Measurements from ENCODE around the gene ATP8B4. TPM values are rescaled to one million over a fixed set of nuclear protein-coding genes. Genes with fewer than 3 reads are reported as not detected.
"Not testable (repeated sequence)": the region's sequence is repeated elsewhere in the genome, so short reads cannot be mapped to it uniquely, and the experiment has no call there.

Gene ATP8B4, protein sequence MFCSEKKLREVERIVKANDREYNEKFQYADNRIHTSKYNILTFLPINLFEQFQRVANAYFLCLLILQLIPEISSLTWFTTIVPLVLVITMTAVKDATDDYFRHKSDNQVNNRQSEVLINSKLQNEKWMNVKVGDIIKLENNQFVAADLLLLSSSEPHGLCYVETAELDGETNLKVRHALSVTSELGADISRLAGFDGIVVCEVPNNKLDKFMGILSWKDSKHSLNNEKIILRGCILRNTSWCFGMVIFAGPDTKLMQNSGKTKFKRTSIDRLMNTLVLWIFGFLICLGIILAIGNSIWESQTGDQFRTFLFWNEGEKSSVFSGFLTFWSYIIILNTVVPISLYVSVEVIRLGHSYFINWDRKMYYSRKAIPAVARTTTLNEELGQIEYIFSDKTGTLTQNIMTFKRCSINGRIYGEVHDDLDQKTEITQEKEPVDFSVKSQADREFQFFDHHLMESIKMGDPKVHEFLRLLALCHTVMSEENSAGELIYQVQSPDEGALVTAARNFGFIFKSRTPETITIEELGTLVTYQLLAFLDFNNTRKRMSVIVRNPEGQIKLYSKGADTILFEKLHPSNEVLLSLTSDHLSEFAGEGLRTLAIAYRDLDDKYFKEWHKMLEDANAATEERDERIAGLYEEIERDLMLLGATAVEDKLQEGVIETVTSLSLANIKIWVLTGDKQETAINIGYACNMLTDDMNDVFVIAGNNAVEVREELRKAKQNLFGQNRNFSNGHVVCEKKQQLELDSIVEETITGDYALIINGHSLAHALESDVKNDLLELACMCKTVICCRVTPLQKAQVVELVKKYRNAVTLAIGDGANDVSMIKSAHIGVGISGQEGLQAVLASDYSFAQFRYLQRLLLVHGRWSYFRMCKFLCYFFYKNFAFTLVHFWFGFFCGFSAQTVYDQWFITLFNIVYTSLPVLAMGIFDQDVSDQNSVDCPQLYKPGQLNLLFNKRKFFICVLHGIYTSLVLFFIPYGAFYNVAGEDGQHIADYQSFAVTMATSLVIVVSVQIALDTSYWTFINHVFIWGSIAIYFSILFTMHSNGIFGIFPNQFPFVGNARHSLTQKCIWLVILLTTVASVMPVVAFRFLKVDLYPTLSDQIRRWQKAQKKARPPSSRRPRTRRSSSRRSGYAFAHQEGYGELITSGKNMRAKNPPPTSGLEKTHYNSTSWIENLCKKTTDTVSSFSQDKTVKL
- not detected in 2 replicates for total RNA-seq

DNA sequence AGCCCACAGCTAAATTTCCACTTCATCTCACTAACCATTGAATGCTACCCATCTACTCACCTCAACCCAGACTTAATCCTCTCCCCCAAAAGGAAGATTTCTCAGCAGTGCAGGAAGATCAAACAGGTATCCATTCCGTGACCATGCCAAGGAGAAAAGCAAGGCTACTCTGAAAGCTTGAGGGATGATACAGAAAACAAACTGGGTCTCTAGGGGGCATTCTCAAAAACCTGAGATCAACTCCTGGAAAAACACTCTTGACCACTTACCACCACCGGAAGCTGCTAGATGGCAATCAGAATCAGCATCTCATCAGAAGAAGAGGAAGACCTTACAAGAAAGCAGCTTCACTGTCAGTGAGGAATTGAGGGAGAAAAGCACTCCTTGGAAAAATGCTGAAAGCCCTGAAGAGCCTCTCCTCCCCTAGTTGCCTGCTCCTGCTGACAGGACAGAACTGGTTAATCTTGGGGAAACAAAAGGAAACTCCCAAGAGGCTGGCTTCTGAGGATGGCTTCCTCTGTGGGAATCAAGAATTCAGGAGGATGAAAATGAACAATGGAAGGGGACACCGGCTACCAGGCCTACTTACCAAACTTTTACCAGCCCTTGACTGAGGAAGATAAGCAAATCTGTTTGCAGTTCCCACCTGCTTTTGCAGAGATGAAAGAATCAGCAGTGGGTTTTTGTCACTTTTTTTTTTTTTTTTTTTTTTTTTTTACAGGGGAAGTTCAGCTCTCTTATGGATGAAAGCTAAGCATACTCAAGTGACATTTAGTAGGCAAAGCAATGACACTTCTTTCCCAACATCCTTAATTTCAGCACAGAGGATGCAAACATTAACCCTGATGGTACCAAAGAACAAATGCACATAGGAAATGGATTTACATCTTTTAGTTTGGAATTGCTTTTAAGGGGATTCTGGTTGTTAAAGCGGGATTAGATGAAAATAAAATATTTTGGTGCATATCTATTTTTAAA is at the start of gene ATP8B4:
Gene ATP8B4, minus strand, starts transcription at position 171 of the 978 bp plus-strand sequence. CDS start 12,267 bp downstream, outside the sequence.
- DNase-seq (ENCODE audit: extremely low read depth, low read depth, low spot score) = no peak

DNA sequence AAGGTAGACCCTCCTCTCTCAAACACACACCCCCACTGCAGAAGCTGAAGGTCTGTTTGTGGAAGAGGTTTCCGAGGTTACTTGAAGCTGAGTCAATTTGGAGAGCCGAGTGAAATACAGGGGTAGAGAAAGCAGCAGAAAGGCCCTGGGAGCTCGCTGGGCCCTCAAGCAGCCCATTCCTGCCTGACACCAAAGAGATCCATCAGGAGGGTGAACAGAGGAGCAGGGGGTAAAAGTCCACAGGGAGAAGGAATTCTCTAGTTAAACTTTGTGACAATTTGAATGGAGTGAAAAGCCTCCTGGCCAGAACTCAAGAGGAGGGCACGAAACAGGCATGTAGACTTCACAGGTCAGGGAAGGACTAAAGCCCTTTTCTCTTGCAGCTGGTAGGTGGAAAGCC is 49.3 kb upstream of the ATP8B4 start:
- no peak for DNase-seq (ENCODE audit: extremely low read depth, low read depth, low spot score)

DNA sequence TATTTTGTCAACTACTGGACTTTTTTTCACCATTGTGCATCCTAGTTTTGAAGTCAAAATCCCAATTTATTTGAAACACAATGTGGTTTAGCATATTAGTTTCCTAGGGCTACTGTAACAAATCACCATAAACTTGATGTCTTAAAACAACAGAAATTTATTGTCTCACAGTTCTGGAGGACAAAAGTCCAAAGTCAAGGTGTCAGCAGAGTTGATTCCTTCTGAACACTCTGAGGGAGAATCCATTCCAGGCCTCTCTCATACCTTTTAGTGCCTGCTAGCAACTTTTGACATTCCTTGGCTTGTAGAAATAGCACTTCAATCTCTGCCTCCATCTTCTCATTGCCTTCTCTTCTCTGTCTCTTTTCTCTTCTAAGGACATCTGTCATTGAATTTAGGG is 48.1 kb upstream of the ATP8B4 start:
- no peak for DNase-seq (ENCODE audit: extremely low read depth, low read depth, low spot score)

DNA sequence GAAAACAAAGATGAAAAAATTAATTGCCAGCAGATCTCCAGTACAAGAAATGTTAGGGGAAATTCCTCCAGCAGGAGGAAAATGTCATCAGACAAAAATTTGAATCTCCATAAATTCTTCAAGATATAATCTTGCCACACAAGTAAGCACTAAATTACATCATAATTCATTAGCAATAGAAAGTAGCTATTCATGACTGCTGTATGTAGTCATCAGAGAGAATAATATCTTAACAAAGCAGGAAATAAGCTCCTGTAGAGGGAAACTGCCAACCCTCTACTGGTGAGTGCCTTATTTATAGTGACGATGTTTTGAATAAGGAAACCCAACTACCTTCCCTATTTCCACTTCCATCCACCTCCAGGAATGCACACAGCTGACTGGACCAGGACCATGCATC is 47.2 kb upstream of the ATP8B4 start:
- DNase-seq (ENCODE audit: extremely low read depth, low read depth, low spot score) = no peak

DNA sequence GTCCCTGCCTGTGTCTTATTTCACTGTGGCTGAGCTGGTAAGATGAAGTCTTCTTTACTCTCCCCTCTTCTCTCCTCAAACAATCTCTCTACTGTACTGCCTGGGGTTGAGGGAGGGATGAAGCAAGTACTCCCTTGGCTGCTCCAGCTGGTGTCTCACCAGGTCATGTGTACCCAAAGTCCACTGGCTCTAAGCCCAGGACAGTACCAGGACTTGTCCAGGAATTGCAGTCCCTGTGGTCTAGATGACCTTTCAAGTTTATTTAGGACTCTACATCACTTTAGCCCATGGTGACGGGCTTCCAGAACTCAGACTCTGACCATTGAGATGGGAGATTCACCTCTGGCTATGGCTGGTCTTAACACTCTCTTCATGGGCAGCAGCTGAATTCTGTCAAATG is 45.4 kb upstream of the ATP8B4 start:
- no peak for DNase-seq (ENCODE audit: extremely low read depth, low read depth, low spot score)

DNA sequence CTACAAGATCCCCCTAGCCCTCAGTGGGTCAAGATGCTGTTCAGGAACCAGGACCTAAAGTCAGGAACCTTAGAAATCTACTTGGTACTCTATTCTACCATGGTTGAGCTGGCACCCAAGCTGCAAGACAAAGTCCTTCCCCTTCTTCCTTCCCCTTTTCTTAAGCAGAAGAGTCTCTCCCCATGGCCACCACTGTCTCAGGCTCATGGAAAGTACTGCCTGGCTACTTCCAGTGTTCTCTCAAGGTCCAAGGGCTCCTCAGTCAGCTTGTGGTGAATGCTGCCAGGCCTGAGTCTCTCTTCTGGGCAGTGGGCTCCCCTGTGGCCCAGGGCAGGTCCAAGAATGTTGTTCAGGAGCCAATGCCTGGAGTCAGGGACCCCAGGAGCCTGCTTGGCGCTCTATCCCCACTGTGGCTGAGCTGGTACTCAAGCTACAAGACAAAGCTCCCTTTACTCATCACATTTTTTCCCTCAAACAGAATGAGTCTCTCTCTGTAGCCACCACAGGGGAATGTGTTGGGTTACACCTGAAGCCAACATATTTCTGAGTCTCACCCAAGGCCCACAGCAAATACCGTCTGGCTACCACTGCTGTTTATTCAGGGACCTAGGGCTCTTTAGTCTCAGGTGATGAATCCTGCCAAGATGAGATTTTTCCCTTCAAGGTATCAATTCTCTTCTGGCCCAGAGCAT is 44.8 kb upstream of the ATP8B4 start:
- no peak for DNase-seq (ENCODE audit: extremely low read depth, low read depth, low spot score)

DNA sequence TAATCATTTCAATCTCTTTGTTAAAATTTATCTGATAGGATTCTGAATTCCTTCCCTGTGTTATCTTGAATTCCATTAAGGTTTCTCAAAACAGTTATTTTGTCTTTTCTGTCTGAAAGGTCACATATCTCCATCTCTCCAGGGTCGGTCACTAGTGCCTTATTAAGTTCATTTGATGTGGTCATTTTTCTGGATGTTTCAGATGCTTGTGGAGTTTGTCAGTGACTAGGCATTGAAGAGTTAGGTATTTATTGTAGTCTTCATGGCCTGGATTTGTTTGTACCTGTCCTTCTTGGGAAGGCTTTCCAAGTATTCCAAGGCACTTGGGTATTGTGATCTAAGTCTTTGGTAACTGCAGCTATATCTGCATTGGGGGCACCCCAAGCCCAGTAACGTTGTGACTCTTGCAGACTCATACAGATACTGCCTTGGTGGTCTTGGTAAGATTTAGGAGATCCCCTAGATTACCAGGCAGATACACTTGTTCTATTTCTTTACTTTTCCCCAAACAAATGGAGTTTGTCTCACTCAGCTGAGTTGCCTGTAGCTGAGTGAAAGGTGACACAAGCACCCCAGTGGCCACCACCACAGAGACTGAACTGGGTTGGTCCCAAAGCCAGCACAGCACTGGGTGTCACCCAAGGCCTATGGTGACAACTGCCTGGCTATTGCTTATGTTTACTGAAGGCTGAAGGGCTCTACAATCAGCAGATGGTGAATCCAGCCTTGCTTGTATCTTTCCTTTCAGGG is 44.1 kb upstream of the ATP8B4 start:
- no peak for DNase-seq (ENCODE audit: extremely low read depth, low read depth, low spot score)

DNA sequence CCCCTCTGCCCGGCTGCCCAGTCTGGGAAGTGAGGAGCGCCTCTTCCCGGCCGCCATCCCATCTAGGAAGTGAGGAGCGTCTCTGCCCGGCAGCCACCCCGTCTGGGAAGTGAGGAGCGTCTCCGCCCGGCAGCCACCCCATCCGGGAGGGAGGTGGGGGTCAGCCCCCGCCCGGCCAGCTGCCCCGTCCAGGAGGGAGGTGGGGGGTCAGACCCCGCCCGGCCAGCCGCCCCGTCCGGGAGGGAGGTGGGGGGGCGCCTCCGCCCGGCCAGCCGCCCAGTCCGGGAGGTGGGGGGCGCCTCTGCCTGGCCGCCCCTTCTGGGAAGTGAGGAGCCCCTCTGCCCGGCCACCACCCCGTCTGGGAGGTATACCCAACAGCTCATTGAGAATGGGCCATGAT is 39.2 kb upstream of the ATP8B4 start:
- not testable (repeated sequence) for DNase-seq (ENCODE audit: extremely low read depth, low read depth, low spot score)

DNA sequence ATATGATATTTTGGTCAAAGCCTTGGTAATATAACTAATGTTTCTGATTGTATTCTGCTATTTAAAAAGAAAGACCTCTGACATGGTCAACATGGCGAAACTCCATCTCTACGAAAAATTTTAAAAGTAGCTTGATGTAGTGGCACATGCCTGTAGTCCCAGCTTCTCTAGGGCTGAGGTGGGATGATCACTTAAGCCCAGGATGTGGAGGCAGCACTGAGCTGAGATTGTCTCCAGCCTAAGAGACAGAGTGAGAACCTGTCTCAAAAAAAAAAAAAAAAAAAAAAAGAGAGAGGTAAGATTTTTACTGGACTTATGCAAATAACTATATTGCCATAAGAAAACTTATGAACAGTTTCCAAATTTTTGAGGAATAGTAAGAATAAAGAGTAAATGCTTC is 32.4 kb upstream of the ATP8B4 start:
- DNase-seq (ENCODE audit: extremely low read depth, low read depth, low spot score) = no peak

DNA sequence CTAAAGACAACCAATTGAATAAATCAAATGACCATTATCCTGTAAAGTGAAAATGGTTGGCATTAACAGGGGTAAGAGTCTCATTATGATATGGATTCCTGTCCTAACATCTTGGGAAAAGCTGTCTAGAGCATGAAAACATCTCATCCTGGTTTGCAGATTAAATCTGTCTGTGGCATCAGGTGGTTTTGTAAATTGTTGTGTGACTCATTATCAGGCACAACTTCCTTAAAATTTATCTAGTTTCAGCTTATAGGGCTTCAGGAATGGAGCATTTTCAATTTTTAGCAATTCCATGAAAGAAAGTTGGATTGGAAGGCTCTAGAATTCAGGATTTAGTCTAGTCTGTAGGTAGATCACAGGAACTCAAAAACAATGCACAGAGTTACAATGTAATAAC is 31.8 kb upstream of the ATP8B4 start:
- DNase-seq (ENCODE audit: extremely low read depth, low read depth, low spot score) = no peak

DNA sequence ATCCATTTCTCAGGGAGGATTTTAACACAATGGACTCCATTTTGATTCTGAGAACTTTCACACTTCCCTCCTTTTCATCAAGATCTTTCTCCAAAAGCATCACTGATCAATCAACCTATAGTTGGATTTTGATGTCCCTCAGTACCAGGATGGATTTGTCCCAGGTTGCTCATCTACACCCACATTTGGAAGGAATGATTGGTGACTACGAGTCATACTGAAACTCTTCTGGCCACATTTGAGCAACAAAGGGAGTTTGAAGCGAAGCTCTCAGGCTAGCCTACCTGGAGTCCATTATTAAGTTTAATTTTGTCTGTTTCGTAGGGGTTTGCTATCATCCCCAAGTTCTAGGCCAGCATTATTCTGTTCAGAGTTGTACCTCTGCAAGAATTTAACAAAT is 31.3 kb upstream of the ATP8B4 start:
- no peak for DNase-seq (ENCODE audit: extremely low read depth, low read depth, low spot score)

DNA sequence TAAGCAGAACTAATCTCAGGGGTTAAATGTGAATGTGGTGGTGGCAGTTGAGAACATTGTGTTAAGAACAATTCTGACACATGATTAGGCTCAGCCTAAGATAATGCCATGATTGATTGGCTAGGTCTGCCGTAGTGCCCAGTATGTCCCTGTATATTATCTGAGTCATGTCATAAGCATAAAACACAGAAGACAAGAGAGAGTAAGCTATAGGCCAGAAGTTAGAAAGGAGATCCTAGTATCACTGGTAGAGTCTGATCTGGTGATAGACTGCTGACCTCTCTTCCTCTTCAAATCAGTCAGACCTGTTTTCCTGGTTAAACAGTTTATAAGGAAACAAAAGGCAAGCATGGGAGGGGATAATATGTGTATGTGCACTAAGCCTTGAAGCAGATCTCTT is 30.1 kb upstream of the ATP8B4 start:
- no peak for DNase-seq (ENCODE audit: extremely low read depth, low read depth, low spot score)

DNA sequence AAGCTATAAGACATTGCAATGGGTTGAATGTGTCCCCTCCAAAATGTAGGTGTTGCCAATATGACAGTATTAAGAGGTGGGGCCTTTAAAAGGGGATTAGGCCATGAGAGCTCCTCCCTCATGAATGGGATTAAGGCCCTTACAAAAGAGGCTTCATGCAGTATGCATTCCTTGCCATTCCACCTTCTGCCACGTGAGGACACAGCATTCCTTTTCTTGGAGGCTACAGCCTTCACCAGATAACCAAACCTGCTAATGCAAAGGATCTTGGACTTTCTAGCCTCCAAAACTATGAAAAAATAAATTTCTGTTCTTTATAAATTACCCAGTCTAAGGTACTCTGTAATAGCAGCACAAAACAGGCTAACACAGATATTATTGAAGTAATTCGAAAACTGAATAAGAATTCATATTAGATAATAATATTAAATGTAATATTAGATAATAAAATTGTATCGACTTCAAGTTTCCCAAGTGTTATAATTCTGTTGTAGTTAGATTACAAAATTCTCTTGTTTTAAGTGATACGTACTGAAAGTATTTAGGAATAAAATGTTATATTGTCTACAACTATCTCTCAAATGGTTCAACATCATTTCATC is 29.4 kb upstream of the ATP8B4 start:
- no peak for DNase-seq (ENCODE audit: extremely low read depth, low read depth, low spot score)

DNA sequence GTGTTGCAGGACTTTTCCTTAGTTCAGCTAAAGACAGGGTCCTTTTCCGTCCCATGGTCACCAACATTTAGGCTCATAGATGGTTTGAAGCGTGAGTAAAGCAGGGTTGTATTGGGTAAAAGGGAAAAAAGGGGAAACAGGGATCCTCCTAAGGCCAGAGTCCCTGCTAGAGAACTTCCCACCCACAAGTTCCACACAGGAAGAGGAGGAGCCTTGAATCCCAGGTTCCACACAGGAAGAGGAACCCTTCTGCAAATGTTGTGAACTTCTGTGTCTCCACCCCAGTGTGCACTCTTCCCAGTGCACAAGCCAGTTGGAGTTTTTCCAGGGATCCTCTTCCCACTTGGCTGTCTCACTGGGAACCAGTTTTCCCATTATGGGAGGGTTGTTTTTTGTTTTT is 27.6 kb upstream of the ATP8B4 start:
- no peak for DNase-seq (ENCODE audit: extremely low read depth, low read depth, low spot score)

DNA sequence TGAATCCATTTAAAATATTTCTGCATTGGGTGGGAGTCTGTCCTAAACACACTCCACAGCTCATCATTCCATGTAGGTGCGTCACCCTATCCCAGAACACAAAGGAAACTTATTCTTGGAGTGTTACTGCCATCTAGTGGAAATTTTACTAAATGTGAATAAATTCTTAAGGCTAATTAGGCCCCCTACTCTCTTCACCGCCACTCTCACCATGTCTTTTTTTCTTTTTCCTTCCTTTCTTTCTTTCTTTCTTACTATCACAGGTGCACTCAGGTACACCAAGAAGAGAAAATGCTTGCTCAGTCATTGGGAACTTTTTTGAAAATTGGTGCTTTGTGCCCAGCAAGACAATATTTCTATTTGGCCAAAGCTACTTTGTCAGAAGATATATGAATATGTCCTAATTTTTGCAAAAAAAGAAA is 26.4 kb upstream of the ATP8B4 start:
- DNase-seq (ENCODE audit: extremely low read depth, low read depth, low spot score) = peak; percentile 78

DNA sequence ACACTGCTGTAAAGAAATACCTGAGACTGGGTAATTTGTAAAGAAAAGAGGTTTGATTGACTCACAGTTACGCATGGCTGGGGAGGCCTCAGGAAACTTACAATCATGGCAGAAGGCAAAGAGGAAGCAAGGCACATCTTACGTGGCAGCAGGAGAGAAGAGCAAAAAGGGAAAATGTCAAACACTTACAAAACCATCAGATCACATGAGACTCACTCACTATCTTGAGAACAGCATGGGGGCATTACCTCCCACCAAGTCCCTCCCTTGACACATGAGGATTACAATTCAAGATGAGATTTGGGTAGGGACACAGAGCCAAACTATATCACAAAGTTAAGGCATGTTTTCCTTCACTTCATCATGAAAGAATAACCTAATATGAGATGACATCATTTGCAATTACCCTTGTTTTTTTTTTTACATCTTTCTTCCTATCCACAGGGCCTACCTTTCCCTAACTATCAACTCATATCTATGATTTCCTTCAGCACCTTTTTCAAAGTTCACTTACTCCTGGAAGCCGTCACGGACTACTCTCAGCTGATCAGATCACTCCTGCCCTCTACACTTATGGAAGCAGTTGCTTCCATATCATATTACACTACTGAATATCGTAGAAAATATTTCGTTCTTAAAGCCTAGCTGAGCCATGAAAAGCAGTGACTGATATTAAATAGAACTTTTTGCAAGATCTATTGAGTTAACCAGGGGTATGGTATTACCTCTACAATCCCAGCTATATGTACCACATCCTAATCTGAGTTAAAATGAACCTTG is 25.5 kb upstream of the ATP8B4 start:
- no peak for DNase-seq (ENCODE audit: extremely low read depth, low read depth, low spot score)

DNA sequence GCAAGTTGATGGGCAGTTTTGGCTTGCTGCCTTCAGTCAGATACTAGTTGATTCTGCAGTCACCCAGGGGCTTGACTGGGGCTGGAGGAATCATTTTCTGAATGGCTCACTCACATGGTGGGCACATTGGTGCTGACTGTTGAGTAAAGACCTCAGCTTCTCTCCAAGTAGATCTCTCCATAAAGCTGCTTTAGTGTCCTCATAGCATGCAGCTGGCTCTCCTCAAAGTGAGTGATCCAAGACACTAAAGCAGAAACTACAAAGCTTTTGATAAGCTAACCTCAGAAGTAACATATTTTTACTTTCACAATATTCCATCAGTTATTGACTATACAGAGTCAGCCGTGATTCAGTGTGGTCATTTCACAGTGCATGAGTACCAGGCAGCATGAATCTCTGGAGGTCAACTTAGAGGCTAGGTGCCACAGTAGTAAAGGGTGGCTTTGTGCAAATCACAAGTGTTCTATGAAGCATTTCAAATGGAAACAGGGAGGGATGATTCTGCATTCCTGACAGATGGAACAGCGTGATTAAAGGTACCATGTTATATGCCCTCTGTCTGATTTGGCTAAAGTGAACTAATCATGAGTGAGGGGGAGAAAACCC is 24.3 kb upstream of the ATP8B4 start:
- no peak for DNase-seq (ENCODE audit: extremely low read depth, low read depth, low spot score)

All from glomerular endothelial cell (primary cell).